Choroid plexus epithelial cell (primary cell): ENCODE measurements around the gene SGIP1.

Experiments used
- DNase-seq: peaks from one replicate; pipeline ENCODE4 v3.0.0-alpha.2; 2010; ENCODE audit warnings: low read depth
- H3K4me3 ChIP-seq: 2 replicates; pipeline ENCODE4 v1.5.1; 2011; ENCODE audit warnings: low read depth, mild to moderate bottlenecking, control low read depth, low read length, moderate library complexity
- TF ChIP-seq, protein P1 (sequence below): conservative IDR thresholded peaks from 2 replicates; pipeline ENCODE4 v1.5.1; 2011; ENCODE audit warnings: low read depth, mild to moderate bottlenecking, control low read depth, inconsistent platforms, low read length, moderate library complexity

The SGIP1 gene

GRCh38 chr1:66682106-66682505, 148.2 kb downstream of the SGIP1 start:
- TF ChIP-seq, protein P1, sequence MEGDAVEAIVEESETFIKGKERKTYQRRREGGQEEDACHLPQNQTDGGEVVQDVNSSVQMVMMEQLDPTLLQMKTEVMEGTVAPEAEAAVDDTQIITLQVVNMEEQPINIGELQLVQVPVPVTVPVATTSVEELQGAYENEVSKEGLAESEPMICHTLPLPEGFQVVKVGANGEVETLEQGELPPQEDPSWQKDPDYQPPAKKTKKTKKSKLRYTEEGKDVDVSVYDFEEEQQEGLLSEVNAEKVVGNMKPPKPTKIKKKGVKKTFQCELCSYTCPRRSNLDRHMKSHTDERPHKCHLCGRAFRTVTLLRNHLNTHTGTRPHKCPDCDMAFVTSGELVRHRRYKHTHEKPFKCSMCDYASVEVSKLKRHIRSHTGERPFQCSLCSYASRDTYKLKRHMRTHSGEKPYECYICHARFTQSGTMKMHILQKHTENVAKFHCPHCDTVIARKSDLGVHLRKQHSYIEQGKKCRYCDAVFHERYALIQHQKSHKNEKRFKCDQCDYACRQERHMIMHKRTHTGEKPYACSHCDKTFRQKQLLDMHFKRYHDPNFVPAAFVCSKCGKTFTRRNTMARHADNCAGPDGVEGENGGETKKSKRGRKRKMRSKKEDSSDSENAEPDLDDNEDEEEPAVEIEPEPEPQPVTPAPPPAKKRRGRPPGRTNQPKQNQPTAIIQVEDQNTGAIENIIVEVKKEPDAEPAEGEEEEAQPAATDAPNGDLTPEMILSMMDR, result no peak
- no peak overlapping the region for H3K4me3 ChIP-seq
- no peak for DNase-seq

DNA sequence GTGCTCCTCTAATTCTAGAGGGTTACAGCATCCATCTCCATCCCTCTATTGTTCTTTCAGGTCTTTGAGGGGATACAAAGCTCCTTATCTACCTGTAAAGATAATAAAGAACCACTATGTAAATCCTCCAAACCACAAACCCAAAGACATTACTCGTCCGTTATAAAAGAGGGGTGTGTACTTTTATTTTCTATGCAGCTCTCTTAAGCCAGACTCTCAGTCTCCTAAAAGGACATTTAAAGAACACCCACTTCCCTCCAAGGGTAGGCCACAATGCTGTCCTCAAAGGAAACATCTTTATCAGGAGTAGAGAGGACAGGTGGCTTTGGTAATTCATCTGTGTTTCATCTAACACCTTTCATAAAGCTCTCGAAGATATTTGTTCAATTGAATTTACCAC, 150.4 kb downstream of the SGIP1 start:
- H3K4me3 ChIP-seq, result no peak overlapping the region
- no peak for DNase-seq
- TF ChIP-seq, protein P1, result no peak

DNA sequence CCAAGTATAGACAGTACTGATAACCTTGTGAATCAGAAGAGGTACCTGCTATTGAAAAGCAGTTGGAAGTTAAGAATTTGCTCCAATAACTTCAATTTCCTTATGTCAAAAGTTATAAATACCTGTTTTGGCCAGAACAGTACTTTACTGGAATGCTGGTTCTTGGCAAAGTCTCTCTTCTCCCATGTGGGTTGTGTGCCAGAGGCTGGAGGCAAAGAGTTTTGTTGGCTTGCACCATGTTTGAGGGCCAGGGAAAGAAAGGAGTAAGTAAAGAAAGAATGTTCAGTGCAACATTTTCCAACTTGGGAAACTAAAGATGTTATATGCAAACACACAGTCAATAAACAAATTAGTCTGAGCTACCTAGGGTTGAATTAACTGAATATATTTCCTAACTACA, 151.3 kb downstream of the SGIP1 start:
- H3K4me3 ChIP-seq, result no peak overlapping the region
- DNase-seq, result no peak
- TF ChIP-seq, protein P1, result no peak

DNA sequence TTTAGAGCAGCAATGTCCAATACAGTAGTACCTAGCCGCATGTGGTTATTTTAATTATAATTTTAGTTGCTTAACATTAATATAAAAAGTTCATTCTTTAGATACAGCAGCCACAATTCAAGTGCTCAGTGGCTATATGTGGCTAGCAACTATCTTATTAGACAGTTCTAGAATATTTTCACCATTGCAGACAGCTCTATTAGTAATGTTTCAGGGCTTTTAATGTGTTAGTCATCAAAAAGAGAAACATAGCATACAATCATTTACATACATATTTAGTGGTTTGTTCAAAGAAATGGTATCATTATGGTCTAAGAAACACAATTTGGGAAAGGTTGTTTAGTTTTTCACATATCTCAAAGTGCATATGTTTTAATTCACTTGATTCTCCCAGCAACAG, 151.7 kb downstream of the SGIP1 start:
- TF ChIP-seq, protein P1, result no peak
- H3K4me3 ChIP-seq, result no peak overlapping the region
- DNase-seq, result no peak

GRCh38 chr1:66686406-66686805, 152.5 kb downstream of the SGIP1 start:
- TF ChIP-seq, protein P1, result no peak

GRCh38 chr1:66687358-66687757, 153.4 kb downstream of the SGIP1 start:
- TF ChIP-seq, protein P1, result no peak
- DNase-seq, result no peak
- H3K4me3 ChIP-seq, result no peak overlapping the region

More at GRCh38 chr1:66686406-66686805, 152.5 kb downstream of the SGIP1 start:
- no peak for DNase-seq
- no peak overlapping the region for H3K4me3 ChIP-seq

DNA sequence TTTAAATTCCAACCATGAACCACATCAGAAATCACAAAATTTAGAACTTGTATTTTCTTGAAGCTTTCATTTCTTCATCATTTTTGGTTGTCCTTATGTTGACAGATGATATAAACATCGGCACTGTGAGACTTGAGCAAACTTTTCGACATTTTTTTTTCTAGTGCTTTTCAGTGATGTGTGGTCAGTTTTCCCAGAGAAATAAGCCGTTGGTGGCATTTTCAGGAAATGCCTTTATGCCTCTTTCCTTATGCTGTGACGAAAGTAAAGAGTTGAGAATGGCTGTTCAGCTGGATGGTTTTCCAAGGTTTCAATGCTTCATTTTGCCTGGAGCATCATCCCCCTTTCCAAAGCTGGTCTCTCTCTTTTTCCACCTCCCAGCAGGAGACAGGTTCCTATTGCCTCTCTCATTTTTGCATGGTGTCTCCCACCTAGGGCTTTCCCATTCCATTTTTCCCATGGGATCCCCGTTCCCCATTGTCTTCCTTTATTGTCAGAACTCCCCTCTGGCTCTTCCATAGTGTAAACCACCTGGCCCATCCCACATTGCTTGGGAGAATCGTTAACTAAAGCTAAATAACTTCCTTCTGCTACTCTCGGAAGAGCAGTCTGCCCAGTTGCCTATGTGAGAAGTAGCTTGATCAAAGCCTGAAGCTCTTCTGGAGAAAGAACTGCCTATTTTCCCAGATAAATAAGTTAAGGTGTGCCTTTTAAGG, 156.9 kb downstream of the SGIP1 start:
- no peak for DNase-seq
- no peak overlapping the region for H3K4me3 ChIP-seq
- TF ChIP-seq, protein P1, result no peak
